NCI-H146 treated with DMSO at 0.1 percent for 48 hours (cell line): Measurements from ENCODE around the gene YLPM1.
A peak's percentile ranks its signal among the peaks of the same experiment; 100 is the strongest.

Experiments used
- DNase-seq: peaks from one replicate; lab custom pipeline; 2025; ENCODE audit not compliant: unreplicated experiment; lab: John Stamatoyannopoulos, UW

The YLPM1 gene

GRCh38 chr14:74838166-74838565 is 75.0 kb downstream of the YLPM1 start:
- DNase-seq = no peak

GRCh38 chr14:74840603-74841030 is 77.5 kb downstream of the YLPM1 start:
- DNase-seq = no peak

- DNase-seq = no peak
Measured at GRCh38 chr14:74841230-74842207, 78.4 kb downstream of the YLPM1 start.

DNA sequence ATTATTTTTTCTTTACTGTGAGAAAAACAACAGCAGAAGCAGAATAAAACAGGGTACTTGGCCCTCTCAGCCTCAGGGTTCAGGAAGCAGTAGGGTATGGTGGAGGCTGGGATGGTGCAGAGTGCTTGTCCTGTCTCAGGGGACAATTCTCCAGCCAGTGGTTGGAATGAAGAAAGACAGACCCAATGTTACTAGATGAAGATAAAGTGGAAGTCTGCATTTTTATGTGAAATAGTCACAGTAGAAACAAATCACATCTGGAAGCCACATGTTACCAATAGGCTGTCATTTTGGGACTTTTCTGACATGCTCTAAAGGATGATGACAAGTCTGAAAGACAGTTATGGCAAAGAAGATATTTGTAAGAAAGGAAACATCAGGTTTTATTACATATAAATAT is 80.5 kb downstream of the YLPM1 start:
- no peak for DNase-seq

GRCh38 chr14:74846168-74846567 is 83.1 kb downstream of the YLPM1 start:
- DNase-seq = no peak

DNA sequence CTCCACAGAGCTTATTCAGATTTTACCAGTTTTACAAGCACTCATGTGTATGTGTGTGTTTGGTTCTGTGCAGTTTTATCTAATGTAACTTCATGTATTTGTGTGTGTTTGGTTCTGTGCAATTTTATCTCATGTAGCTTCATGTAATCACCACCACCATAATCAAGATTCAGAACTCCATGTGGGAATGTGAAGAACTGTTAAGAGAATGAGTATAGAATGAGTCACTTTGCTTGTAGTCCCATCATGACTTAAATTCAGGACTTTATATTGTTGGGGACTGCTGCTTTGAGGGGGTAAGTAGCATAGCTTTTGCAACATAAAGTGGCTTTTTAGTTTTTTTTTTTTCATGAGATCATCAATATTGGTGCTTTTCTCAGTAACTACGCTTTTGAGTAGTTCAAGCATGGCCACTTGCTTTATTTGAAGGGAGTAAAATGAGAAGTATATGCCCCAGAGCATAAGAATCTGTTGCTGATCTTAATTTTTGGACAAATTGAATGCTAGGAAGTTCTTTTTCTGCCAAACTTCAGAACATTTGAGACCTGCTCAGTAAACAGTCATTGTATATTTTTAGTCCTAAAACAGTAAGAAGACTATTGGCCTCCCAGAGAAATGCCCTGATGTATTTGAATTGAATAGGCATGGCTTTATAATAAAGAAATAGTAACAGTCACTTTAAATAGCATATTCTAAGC is 84.0 kb downstream of the YLPM1 start:
- DNase-seq = no peak

DNA sequence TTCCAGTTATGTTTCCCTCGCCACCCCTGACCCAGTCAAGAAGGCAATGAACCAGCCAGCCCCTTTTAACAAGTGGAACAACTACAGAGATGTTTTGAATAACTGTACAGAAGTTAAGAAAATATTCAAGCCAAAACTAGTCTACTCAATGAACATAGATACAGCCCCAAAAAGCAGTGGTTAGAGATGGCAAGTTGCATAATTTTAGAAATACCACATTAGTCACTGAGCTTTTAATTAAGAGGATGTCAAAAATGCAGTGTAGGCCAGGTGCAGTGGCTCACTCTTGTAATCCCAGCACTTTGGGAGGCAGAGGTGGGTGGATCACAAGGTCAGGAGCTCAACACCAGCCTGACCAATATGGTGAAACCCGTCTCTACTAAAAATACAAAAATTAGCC is 85.7 kb downstream of the YLPM1 start:
- DNase-seq = no peak

GRCh38 chr14:74852922-74853530 is 89.9 kb downstream of the YLPM1 start:
- no peak for DNase-seq

- no peak for DNase-seq
Measured at GRCh38 chr14:74853581-74853980, 90.5 kb downstream of the YLPM1 start.

DNA sequence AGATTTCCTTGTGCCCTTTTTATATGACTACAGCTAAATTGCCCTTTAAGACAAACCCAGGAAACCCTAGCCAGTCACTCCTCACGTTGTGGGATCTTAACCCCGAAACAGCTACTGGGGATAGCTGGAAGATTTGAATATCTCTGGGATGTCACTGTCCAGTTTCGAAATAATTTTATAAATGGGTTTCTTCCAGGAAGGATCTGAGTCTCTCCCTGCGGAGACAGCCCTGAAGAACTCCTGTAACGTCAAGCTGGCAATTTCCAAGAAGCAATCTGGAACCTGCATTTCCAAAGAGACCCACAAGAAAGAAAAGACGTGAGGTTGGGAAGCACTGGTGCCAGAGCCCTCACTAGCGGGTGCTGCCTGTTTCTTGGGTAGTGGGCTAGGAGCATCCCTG is 91.9 kb downstream of the YLPM1 start:
- no peak for DNase-seq

DNA sequence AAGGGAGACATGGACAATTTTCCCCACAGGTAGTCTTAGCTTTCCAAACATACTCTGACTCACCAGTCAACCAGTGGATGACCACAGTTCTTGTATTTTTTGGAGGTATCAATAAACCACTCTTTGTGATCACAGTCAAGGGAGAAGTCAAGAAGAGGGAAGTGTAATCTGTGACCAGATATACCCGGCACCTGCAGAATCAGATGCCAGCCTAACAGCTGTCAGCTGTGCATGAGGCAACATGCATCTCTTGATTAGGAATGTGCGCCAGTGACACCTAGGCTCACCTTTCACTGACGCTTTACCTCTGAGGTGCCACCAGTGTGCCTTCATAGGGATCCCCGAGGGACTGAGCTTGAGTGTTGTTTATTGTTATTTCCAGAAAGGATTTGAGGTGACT is 92.8 kb downstream of the YLPM1 start:
- DNase-seq = no peak

- DNase-seq = no peak
Measured at GRCh38 chr14:74856366-74856765, 93.2 kb downstream of the YLPM1 start.

- no peak for DNase-seq
Measured at GRCh38 chr14:74858022-74858421, 94.9 kb downstream of the YLPM1 start.

DNA sequence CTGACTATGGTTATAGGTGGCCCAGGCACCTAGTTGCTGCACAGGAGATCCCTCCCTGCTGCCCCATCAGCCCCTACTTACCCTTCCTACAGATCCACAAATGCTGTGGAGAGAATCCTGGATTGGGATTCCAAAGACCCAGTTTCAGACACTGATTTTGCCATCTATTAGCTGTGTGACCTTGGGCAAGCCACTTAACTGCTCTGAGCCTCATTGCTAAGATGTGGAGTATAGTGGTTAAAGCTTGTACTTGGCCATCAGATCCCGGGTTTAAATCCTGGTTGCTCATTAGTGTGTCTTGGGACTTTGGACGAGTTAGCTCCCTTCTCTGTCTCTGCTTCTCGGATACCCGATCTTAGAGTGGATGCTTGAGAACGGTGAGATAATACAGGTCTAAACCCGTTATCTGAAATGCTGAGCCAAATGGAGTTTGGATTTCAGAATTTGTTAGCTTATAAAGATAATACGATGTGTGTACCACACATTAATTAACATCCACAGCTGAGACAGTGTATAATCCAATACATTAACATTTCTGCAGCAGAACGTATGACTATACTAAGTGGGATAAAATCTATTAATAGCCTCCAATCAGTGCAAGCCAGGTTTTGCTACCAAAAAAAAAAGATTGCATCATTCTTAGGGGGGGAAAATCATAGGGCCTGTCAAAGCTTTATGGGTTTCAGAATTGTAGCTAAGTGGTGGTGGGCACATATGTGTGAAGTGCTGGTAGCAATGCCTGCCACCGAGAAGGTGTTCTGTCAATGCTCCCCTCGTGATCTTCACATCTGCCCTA is 96.8 kb downstream of the YLPM1 start:
- DNase-seq = no peak

DNA sequence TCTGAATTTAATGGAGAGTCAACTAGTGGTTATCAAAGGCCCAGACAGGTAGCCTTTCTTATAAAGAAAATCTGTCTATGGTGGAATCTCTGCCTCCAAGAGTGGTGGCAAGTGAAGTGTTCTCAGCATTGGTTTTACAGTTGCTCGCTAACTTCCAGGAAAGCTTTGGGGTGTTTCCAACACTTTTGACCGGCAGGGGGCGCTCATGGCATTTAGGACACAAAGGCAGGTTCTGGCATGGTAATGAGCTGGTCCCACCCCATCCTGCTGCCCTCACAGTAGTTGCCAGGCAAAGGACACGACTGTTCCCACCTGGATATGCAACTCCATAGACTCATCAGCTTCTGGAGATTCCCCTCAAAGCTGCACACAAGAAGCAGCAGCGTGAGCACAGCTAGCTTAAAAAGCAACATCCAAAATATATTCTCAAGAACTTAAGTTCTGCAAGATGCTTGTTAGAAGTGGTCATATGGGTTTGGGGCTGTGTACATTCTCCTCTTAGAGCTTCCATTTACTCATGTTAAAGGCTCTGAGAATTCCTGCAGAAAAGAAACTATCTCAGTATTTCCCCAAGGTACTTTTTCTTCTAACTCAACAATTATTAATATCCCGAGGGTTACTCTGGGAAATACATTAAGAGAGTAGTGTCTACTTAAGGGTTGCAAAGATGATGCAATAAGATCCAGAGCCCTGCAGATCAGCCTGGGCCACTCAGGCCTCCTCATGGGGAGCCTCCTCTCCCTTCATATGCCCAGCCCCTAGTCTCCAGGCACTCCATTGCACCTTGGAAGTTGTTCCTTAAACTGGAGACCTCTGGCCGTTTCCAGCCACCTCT is 98.0 kb downstream of the YLPM1 start:
- DNase-seq = peak; percentile 36

- no peak for DNase-seq
Measured at GRCh38 chr14:74861734-74862090, 98.6 kb downstream of the YLPM1 start.

DNA sequence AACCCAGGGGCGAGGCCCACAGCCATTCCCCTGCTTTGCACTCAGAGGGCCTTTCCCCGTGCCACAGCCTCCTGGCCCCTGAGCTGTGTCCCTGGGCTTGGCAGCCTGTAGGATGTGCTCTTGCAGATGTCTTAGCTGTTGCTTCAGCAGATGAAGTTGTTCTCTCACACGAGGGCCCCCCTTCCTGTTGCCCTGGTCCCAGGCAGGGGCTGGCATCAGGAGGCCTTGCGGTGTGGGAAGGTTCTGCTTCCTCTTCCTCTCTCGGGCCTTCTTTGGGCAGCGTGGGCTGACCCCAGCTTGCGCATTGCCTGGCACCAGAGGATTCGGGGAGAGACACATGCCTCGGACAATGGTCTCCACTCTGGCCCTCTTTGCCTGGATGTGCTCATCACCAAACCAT is 100.2 kb downstream of the YLPM1 start:
- DNase-seq = no peak

DNA sequence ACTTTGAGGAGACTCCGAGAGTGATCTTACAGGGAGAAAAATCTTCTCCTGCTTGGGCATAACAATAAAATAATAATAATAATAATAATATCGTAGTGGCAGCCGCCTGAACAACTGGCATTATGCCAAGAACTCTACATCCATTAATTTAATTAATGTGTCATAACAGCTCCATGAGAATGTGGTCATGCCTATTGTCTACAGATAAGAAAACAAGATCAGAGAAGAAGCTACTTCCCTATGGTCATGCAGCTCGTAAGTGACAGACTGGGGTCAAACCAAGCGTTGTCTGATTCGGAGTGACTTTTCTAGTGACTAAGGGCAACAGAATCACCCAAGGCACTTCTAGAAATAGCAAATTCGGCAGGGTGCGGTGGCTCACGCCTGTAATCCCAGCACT is 101.1 kb downstream of the YLPM1 start:
- no peak for DNase-seq

- no peak for DNase-seq
Measured at GRCh38 chr14:74865156-74865555, 102.0 kb downstream of the YLPM1 start.

DNA sequence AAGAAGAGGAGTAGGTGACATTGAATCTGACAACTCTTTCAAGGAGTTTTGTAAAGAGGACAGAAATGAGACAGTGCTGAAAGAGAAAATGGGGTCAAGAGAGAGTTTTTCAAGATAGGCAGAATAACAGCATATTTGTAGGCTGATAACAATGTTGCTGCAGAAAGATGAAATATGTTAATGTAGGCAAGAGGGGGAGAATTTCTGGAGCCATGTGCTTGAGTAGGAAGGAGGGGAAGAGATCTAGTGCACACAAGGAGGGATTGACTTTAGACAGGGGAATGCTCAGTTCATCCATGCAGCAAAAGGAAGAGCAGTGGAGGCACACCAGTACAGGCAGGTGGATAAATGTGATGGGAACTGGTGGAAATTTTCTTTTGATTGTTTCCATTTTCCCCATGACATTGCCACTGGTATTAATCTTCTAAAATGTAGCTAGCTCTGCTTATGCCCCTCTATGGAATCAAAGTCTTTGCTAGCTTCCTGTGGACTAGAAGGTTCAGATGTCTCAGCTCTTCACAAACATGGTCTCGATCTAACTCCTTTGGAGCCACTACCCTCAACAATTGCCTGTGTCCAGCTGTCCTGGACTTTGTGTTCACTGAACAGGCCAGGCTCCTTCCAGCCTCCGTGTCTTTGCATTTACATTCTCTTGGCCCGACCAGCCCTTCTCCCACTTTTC is 103.7 kb downstream of the YLPM1 start:
- no peak for DNase-seq
